Gastroesophageal sphincter (tissue), 4 donors: Measurements from ENCODE around the gene HEXA. TPM values are rescaled to one million over a fixed set of nuclear protein-coding genes. Genes with fewer than 3 reads are reported as not detected.

Source experiments
- ATAC-seq: fragments of 150-250 bp; one replicate; pipeline ENCODE4 v1.9.1; 2016; ENCODE audit warnings: mild to moderate bottlenecking, moderate library complexity
- H3K27ac ChIP-seq, 4 donors: fragments of 200-600 bp; sonication (generic) in 3 of 4; 1 replicate in 3 of 4; 2 replicates in 1 of 4; pipeline ENCODE4 v1.5.1; 2016 to 2019
- H3K27me3 ChIP-seq: fragments of 200-600 bp; sonication (generic); one replicate; pipeline ENCODE4 v1.5.1; 2019
- H3K36me3 ChIP-seq, 2 donors: fragments of 200-600 bp; sonication (generic); one replicate each; pipeline ENCODE4 v1.5.1; 2019; ENCODE audit warnings: control low read depth in 1 of 2
- H3K4me1 ChIP-seq, 3 donors: fragments of 200-600 bp; sonication (generic); 1 replicate in 2 of 3; 2 replicates in 1 of 3; pipeline ENCODE4 v1.5.1; 2016 to 2019; ENCODE audit warnings: control low read depth in 2 of 3
- H3K4me3 ChIP-seq, 2 donors: fragments of 200-600 bp; sonication (generic); one replicate each; pipeline ENCODE4 v1.5.1; 2019; ENCODE audit warnings: mild to moderate bottlenecking in 1 of 2, moderate library complexity in 1 of 2
- H3K9me3 ChIP-seq, 3 donors: fragments of 200-600 bp; sonication (generic); one replicate each; pipeline ENCODE4 v1.5.1; 2017 to 2019; ENCODE audit warnings: control low read depth in 2 of 3
- EP300 ChIP-seq: sonication (generic); formaldehyde crosslinking; IDR thresholded peaks from one replicate; pipeline ENCODE4 v1.6.1; 2017; ENCODE audit warnings: antibody characterized with exemption, mild to moderate bottlenecking
- POLR2A ChIP-seq, 2 donors: fragments of 450-650 bp; IDR thresholded peaks; one replicate each; pipeline ENCODE4 v1.6.1; 2017; ENCODE audit warnings: antibody characterized with exemption in 2 of 2, mild to moderate bottlenecking in 2 of 2, moderate library complexity in 1 of 2
- POLR2AphosphoS5 ChIP-seq: sonication (generic); formaldehyde crosslinking; IDR thresholded peaks from one replicate; pipeline ENCODE4 v1.6.1; 2017; ENCODE audit warnings: antibody characterized with exemption
- WGBS, 2 donors: methylation state at CpG; one replicate each; pipeline ENCODE4 v1.1.5; 2018; ENCODE audit warnings: low coverage in 1 of 2; 5-methylcytosine and 5-hydroxymethylcytosine counted together
- total RNA-seq, 4 donors: library from RNA; depleted of rRNA; stranded (reverse); fragments of >200 nt; gene quantifications; one replicate each; pipeline ENCODE4 v1.1.0, GENCODE V29; 2016
- TF ChIP-seq, protein P1 (sequence below), 4 experiments: fragments of 200-600 bp in 2 of 4; fragments of 450-650 bp in 2 of 4; sonication (generic) in 1 of 4; IDR thresholded peaks; one replicate each; pipeline ENCODE4 v1.5.1; 2017 to 2019; ENCODE audit warnings: antibody characterized with exemption in 4 of 4, mild to moderate bottlenecking in 2 of 4, moderate library complexity in 2 of 4

The HEXA gene
- total RNA-seq, 4 donors from 2014 or later: 46.3 to 68.5 (median 60.9) TPM

DNA sequence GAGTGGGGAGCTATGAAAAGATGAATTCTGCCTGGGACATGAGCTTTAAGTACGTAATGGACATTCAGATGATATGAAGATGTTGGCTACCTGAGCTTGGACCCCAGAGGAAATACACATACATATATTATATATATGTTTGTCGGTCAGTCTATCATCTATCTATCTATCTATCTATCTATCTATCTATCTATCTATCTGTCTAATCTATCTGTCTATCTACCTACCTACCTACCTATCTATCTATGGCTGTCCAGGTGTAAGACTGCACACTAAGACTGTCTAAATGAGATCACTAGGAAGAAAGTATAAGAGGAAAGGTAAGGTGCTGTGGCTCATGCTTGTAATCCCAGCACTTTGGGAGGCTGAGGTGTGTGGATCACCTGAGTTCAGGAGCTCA, 37.7 kb downstream of the HEXA start:
- ATAC-seq: no peak
- WGBS, 2 donors: 94 to 97% methylated on average over 2 of the region's 2 CpGs
- H3K27ac ChIP-seq: peak overlapping the region; percentile 25 to 87 (median 77)

DNA sequence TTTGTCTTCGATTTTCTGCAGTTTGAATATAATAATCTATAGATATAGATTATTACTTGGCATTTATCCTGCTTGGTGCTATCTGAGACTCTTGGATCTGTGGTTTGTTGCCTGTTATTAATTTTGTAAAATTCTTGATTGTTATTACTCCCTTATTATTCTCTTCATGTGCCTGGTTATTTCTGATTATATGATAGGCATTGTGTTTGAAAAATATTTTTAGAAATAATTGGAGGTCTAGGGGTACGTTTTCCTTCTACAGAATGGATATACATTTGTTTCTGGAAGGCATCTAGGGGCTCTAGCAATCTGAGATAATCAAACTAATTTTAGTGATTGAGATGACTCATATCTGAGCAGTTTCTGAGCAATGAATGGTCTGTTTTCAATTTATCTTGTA, 41.0 kb downstream of the HEXA start:
- peaks cover 0 to 20% of the 10 kb centered on the region in 2 donors for H3K36me3 ChIP-seq

More for the DNA sequence above, 37.7 kb downstream of the HEXA start:
- Histone ChIP-seq H3K27me3 (no peaks in the 10 kb centered on the region), H3K4me3 (no peak overlapping the region), H3K4me1 (peaks cover 0 to 22% (median 13%) of the 10 kb centered on the region in 3 donors), H3K9me3 (no peaks in the 10 kb centered on the region), H3K36me3 (peaks cover 0 to 30% of the 10 kb centered on the region in 2 donors)
- no peak for TF ChIP-seq POLR2AphosphoS5
- no peak for TF ChIP-seq POLR2A (IDR thresholded peaks at IDR 0.05)
- TF ChIP-seq, protein P1, sequence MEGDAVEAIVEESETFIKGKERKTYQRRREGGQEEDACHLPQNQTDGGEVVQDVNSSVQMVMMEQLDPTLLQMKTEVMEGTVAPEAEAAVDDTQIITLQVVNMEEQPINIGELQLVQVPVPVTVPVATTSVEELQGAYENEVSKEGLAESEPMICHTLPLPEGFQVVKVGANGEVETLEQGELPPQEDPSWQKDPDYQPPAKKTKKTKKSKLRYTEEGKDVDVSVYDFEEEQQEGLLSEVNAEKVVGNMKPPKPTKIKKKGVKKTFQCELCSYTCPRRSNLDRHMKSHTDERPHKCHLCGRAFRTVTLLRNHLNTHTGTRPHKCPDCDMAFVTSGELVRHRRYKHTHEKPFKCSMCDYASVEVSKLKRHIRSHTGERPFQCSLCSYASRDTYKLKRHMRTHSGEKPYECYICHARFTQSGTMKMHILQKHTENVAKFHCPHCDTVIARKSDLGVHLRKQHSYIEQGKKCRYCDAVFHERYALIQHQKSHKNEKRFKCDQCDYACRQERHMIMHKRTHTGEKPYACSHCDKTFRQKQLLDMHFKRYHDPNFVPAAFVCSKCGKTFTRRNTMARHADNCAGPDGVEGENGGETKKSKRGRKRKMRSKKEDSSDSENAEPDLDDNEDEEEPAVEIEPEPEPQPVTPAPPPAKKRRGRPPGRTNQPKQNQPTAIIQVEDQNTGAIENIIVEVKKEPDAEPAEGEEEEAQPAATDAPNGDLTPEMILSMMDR (IDR thresholded peaks at IDR 0.05): no peak
- no peak for TF ChIP-seq EP300

DNA sequence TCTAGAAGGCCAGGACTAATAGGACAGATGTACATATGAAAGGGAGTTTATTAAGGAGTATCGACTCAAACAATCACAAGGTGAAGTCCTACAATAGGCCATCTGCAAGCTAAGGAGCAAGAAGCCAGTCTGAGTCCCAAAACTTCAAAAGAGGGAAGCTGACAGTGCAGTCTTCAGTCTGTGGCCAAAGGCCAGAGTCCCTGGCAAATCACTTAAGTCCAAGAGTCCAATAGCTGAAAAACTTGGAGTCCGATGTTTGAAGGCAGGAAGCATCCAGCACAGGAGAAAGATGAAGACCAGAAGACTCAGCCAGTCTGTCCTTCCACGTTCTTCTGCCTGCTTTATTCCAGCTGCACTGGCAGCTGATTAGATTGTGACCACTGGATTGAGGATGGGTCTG, 44.8 kb downstream of the HEXA start:
- TF ChIP-seq EP300 (no peak), POLR2A (IDR thresholded peaks at IDR 0.05) (no peak), POLR2AphosphoS5 (no peak)
- TF ChIP-seq, protein P1 (IDR thresholded peaks at IDR 0.05): no peak
- peaks cover 0 to 41% of the 10 kb centered on the region in 2 donors for H3K36me3 ChIP-seq
- no peaks in the 10 kb centered on the region for H3K4me1 ChIP-seq
- WGBS, 2 donors: 82 to 100% methylated on average over 2 to 3 of the region's 3 CpGs
- ATAC-seq: no peak
- no peak overlapping the region for H3K27ac ChIP-seq
- H3K27me3 ChIP-seq: no peaks in the 10 kb centered on the region
- no peaks in the 10 kb centered on the region for H3K9me3 ChIP-seq
- H3K4me3 ChIP-seq: no peak overlapping the region

More for the DNA sequence above, 41.0 kb downstream of the HEXA start:
- H3K4me1 ChIP-seq: peaks cover 0 to 16% (median 13%) of the 10 kb centered on the region in 3 donors
- no peak overlapping the region for H3K4me3 ChIP-seq
- H3K27me3 ChIP-seq: no peaks in the 10 kb centered on the region
- no peaks in the 10 kb centered on the region for H3K9me3 ChIP-seq
- TF ChIP-seq, protein P1 (IDR thresholded peaks at IDR 0.05): no peak
- TF ChIP-seq EP300: no peak
- TF ChIP-seq POLR2AphosphoS5: no peak
- no peak for TF ChIP-seq POLR2A (IDR thresholded peaks at IDR 0.05)
- ATAC-seq: no peak
- no peak overlapping the region for H3K27ac ChIP-seq
- WGBS, 2 donors: 90 to 94% methylated on average over 2 of the region's 2 CpGs

DNA sequence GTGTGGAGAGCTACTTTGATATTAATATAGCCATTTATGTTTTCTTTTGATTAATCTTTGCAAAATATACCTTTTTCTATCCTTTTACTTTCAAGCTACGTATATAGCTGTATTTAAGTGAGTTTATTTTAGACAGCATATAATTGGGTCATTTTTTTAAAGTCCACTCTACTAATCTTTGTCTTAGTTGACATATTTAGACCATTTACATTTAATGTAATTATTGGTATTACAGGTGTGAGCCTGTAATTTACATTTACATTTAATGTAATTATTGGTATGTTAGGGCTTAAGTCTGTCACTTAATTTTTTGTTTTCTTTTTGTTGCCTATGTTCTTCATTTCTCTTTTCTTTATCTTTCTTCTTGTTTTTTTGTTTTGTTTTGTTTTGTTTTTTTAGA, 52.1 kb downstream of the HEXA start:
- no peak for ATAC-seq
- no peak for TF ChIP-seq POLR2A (IDR thresholded peaks at IDR 0.05)
- TF ChIP-seq EP300: no peak
- TF ChIP-seq, protein P1 (IDR thresholded peaks at IDR 0.05): no peak
- no peak for TF ChIP-seq POLR2AphosphoS5
- 94 to 100% methylated on average over 1 of the region's 1 CpG for WGBS, 2 donors
- no peaks in the 10 kb centered on the region for H3K9me3 ChIP-seq
- H3K4me1 ChIP-seq: peaks cover 0 to 17% (median 11%) of the 10 kb centered on the region in 3 donors
- H3K27me3 ChIP-seq: no peaks in the 10 kb centered on the region
- H3K36me3 ChIP-seq: peaks cover 0 to 24% of the 10 kb centered on the region in 2 donors
- H3K27ac ChIP-seq: no peak overlapping the region
- H3K4me3 ChIP-seq: no peak overlapping the region

DNA sequence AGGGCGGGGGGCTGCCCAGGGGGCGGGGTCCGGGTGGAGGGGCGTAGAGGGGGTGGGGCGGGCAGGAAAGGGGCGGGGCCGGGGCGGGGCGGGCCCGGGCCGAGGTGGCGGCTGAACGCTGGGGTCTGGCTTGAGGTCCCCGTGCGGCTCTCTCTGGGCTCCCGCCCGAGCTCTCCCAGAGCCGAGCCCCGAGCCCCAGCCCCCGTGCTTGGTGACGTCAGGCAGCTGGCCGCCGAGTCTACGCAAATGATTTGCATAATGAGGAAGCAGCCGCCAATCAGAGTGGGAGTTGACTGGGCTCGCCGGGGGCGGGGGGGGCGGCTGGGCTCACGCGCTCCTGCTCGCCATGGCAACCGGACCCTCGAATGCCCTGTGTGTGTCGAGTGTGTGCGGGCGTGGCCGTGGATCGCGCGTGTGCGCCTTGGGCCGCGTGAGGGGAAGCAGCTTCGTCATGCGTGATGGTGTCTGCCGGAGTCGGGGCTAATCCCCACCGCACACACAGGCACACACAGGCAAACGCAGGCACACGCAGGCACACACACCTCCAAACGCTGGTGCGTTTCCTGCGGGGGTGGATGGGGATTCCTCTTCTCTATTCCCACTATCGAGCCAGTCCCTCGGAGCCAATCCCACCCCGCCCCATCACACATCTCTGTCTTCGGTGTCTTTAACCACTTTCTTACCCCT, 55.7 kb downstream of the HEXA start, which contains the start of gene CELF6:
Gene CELF6 (minus strand): TSS at position 173 of the 687 bp plus-strand sequence. CDS start 283 bp downstream, outside the sequence.
- Histone ChIP-seq H3K27ac (peak within 1 kb of the TSS in 2 of 4 donors; percentile 14 to 40), H3K36me3 (no peaks in the 10 kb centered on the region)
- 0 to 4% methylated on average over 2 to 14 of the region's 58 CpGs for WGBS, 2 donors

More for the DNA sequence above, 55.7 kb downstream of the HEXA start, which contains the start of gene CELF6:
- Histone ChIP-seq H3K4me1 (peaks cover 0 to 17% (median 11%) of the 10 kb centered on the region in 3 donors), H3K9me3 (no peaks in the 10 kb centered on the region), H3K4me3 (peak within 1 kb of the TSS; percentile 37 to 58), H3K27me3 (no peaks in the 10 kb centered on the region)
- TF ChIP-seq POLR2AphosphoS5: no peak
- no peak for TF ChIP-seq EP300
- TF ChIP-seq POLR2A (IDR thresholded peaks at IDR 0.05): peak in 1 of 2 donors; percentile 8
- TF ChIP-seq, protein P1 (IDR thresholded peaks at IDR 0.05): no peak
- peak; percentile 62 for ATAC-seq
